ENCODE results near the gene DUSP23.

DNA sequence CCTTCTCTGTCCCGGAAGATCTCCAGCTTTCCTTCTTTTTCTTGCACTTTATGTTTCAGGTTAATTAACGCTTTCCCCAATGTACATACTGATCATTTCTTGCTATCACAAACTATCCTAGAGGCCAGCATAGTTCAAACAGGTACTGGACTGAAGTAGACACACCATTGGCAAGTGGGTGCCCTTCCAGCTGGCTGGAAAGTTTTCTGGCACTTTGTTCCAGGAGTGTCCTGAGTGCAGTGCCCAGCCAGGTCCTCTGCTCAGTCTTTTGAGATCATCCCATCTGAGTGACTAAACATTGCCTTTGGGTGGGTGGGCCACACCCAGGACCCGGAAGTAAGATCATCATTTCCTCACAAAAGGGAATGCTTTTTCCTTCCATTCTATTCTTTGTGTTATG is 15.0 kb upstream of the DUSP23 start:
- TF ChIP-seq, protein P1, sequence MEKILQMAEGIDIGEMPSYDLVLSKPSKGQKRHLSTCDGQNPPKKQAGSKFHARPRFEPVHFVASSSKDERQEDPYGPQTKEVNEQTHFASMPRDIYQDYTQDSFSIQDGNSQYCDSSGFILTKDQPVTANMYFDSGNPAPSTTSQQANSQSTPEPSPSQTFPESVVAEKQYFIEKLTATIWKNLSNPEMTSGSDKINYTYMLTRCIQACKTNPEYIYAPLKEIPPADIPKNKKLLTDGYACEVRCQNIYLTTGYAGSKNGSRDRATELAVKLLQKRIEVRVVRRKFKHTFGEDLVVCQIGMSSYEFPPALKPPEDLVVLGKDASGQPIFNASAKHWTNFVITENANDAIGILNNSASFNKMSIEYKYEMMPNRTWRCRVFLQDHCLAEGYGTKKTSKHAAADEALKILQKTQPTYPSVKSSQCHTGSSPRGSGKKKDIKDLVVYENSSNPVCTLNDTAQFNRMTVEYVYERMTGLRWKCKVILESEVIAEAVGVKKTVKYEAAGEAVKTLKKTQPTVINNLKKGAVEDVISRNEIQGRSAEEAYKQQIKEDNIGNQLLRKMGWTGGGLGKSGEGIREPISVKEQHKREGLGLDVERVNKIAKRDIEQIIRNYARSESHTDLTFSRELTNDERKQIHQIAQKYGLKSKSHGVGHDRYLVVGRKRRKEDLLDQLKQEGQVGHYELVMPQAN (conservative IDR thresholded peaks at IDR 0.05): no peak
- TF ChIP-seq, protein P2, sequence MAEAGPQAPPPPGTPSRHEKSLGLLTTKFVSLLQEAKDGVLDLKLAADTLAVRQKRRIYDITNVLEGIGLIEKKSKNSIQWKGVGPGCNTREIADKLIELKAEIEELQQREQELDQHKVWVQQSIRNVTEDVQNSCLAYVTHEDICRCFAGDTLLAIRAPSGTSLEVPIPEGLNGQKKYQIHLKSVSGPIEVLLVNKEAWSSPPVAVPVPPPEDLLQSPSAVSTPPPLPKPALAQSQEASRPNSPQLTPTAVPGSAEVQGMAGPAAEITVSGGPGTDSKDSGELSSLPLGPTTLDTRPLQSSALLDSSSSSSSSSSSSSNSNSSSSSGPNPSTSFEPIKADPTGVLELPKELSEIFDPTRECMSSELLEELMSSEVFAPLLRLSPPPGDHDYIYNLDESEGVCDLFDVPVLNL (IDR thresholded peaks at IDR 0.05; ENCODE audit: low read depth, low read length): no peak
- TF ChIP-seq, protein P3, sequence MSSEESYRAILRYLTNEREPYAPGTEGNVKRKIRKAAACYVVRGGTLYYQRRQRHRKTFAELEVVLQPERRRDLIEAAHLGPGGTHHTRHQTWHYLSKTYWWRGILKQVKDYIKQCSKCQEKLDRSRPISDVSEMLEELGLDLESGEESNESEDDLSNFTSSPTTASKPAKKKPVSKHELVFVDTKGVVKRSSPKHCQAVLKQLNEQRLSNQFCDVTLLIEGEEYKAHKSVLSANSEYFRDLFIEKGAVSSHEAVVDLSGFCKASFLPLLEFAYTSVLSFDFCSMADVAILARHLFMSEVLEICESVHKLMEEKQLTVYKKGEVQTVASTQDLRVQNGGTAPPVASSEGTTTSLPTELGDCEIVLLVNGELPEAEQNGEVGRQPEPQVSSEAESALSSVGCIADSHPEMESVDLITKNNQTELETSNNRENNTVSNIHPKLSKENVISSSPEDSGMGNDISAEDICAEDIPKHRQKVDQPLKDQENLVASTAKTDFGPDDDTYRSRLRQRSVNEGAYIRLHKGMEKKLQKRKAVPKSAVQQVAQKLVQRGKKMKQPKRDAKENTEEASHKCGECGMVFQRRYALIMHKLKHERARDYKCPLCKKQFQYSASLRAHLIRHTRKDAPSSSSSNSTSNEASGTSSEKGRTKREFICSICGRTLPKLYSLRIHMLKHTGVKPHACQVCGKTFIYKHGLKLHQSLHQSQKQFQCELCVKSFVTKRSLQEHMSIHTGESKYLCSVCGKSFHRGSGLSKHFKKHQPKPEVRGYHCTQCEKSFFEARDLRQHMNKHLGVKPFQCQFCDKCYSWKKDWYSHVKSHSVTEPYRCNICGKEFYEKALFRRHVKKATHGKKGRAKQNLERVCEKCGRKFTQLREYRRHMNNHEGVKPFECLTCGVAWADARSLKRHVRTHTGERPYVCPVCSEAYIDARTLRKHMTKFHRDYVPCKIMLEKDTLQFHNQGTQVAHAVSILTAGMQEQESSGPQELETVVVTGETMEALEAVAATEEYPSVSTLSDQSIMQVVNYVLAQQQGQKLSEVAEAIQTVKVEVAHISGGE (CRISPR knock-in tag; IDR thresholded peaks at IDR 0.05): no peak
- TF ChIP-seq HDAC6 (IDR thresholded peaks at IDR 0.05; ENCODE audit: unreplicated experiment): no peak
- no peak for TF ChIP-seq LARP7 (IDR thresholded peaks at IDR 0.05)

Data from GM12878 (cell line).